Prostate gland (tissue), 2 donors: ENCODE measurements around the gene ATP5F1D. TPM values are rescaled to one million over a fixed set of nuclear protein-coding genes. Genes with fewer than 3 reads are reported as not detected.

ENCODE experiments used
- DNase-seq: peaks from one replicate; pipeline ENCODE4 v3.0.0-alpha.2; 2019; ENCODE audit warnings: low spot score
- H3K27ac ChIP-seq, 2 donors: fragments of 200-600 bp; sonication (generic); 2 replicates each; pipeline ENCODE4 v1.5.1; 2017 to 2019
- H3K27me3 ChIP-seq: fragments of 200-600 bp; sonication (generic); replicated peaks from 2 replicates; pipeline ENCODE4 v1.5.1; 2019; ENCODE audit not compliant: insufficient read depth
- H3K36me3 ChIP-seq, 2 donors: fragments of 200-600 bp; sonication (generic); 1 replicate in 1 of 2; 2 replicates in 1 of 2; pipeline versions ENCODE4 v1.5.1 to v1.8.1; 2017 to 2019
- H3K4me1 ChIP-seq: fragments of 200-600 bp; sonication (generic); replicated peaks from 2 replicates; pipeline ENCODE4 v1.5.1; 2019
- H3K4me3 ChIP-seq, 2 donors: fragments of 200-600 bp; sonication (generic); 2 replicates each; pipeline ENCODE4 v1.5.1; 2017 to 2019
- H3K9me3 ChIP-seq: fragments of 200-600 bp; sonication (generic); 2 replicates; pipeline ENCODE4 v1.5.1; 2017
- CTCF ChIP-seq, 4 experiments: fragments of 200-600 bp in 2 of 4; fragments of 450-650 bp in 2 of 4; sonication (generic) in 2 of 4; IDR thresholded peaks; 1 replicate in 3 of 4; 2 replicates in 1 of 4; pipeline ENCODE4 v1.5.1; 2016 to 2019; ENCODE audit warnings: antibody characterized with exemption in 4 of 4, mild to moderate bottlenecking in 2 of 4, moderate library complexity in 2 of 4
- POLR2A ChIP-seq: fragments of 450-650 bp; IDR thresholded peaks from one replicate; pipeline ENCODE4 v1.6.1; 2016; ENCODE audit warnings: antibody characterized with exemption, mild to moderate bottlenecking
- POLR2AphosphoS5 ChIP-seq: sonication (generic); formaldehyde crosslinking; IDR thresholded peaks from one replicate; pipeline ENCODE4 v1.6.1; 2017; ENCODE audit warnings: antibody characterized with exemption
- WGBS: methylation state at CpG from one replicate; pipeline ENCODE4 v1.1.5; 2018; 5-methylcytosine and 5-hydroxymethylcytosine counted together
- intact Hi-C: fragments of 100-400 bp; cut with DNase I; formaldehyde crosslinking; loops from one replicate; pipeline ENCODE4 v1.14.2; 2022
- total RNA-seq, 2 donors: library from RNA; depleted of rRNA; stranded (reverse); fragments of >200 nt; gene quantifications; one replicate each; pipeline ENCODE4 v1.1.0, GENCODE V29; 2016

Gene ATP5F1D
- total RNA-seq, 2 donors from 2014 or later: 109 to 151 TPM

GRCh38 chr19:1254081-1254527 is 12.6 kb downstream of the ATP5F1D start:
- H3K9me3 ChIP-seq: no peaks in the 10 kb centered on the region
- peaks cover 43% of the 10 kb centered on the region for H3K4me1 ChIP-seq
- TF ChIP-seq POLR2AphosphoS5: no peak
- TF ChIP-seq POLR2A: no peak
- TF ChIP-seq CTCF (IDR thresholded peaks at IDR 0.05): no peak
- WGBS: 68% methylated on average over 36 of the region's 37 CpGs
- H3K36me3 ChIP-seq: peaks cover 16 to 31% of the 10 kb centered on the region in 2 donors
- peak overlapping the region; percentile 87 to 95 for H3K4me3 ChIP-seq
- intact Hi-C loops: no loop called here
- H3K27ac ChIP-seq: peak overlapping the region; percentile 97 to 100
- DNase-seq: peak; percentile 19
- H3K27me3 ChIP-seq: no peaks in the 10 kb centered on the region

- Histone ChIP-seq H3K36me3 (peaks cover 16 to 31% of the 10 kb centered on the region in 2 donors), H3K27ac (peak overlapping the region; percentile 97 to 100)
These were observed 13.1 kb downstream of the ATP5F1D start for GRCh38 chr19:1254530-1255185.

GRCh38 chr19:1255186-1256161 is 13.9 kb downstream of the ATP5F1D start:
- WGBS: 83% methylated on average over 51 of the region's 52 CpGs
- Histone ChIP-seq H3K27me3 (no peaks in the 10 kb centered on the region), H3K4me1 (peaks cover 50% of the 10 kb centered on the region), H3K9me3 (no peaks in the 10 kb centered on the region), H3K36me3 (peaks cover 16 to 31% of the 10 kb centered on the region in 2 donors), H3K4me3 (no peak overlapping the region), H3K27ac (peak overlapping the region; percentile 97 to 100)
- TF ChIP-seq POLR2AphosphoS5: no peak
- TF ChIP-seq CTCF (IDR thresholded peaks at IDR 0.05): no peak
- TF ChIP-seq POLR2A: no peak
- DNase-seq: no peak
- intact Hi-C loops: no loop called here

More at GRCh38 chr19:1254530-1255185, 13.1 kb downstream of the ATP5F1D start:
- Histone ChIP-seq H3K27me3 (no peaks in the 10 kb centered on the region), H3K4me3 (peak overlapping the region in 1 of 2 donors; percentile 95), H3K4me1 (peaks cover 48% of the 10 kb centered on the region), H3K9me3 (no peaks in the 10 kb centered on the region)
- no peak for DNase-seq
- intact Hi-C loops: no loop called here
- no peak for TF ChIP-seq CTCF (IDR thresholded peaks at IDR 0.05)
- no peak for TF ChIP-seq POLR2AphosphoS5
- TF ChIP-seq POLR2A: no peak
- WGBS: 81% methylated on average over 20 of the region's 20 CpGs

GRCh38 chr19:1256646-1257474 is 15.3 kb downstream of the ATP5F1D start:
- Histone ChIP-seq H3K9me3 (no peaks in the 10 kb centered on the region), H3K4me3 (no peak overlapping the region), H3K27ac (peak overlapping the region in 1 of 2 donors; percentile 100), H3K36me3 (peaks cover 16 to 31% of the 10 kb centered on the region in 2 donors), H3K27me3 (no peaks in the 10 kb centered on the region), H3K4me1 (peaks cover 54% of the 10 kb centered on the region)
- intact Hi-C loops: no loop called here
- 78% methylated on average over 46 of the region's 46 CpGs for WGBS
- DNase-seq: no peak
- TF ChIP-seq POLR2A (no peak), POLR2AphosphoS5 (no peak), CTCF (IDR thresholded peaks at IDR 0.05) (no peak)
